Suprapubic skin (tissue), 4 donors: ENCODE data around the gene NTSR1. TPM values are rescaled to one million over a fixed set of nuclear protein-coding genes. Genes with fewer than 3 reads are reported as not detected.

Source experiments
- DNase-seq, 2 donors: peaks; one replicate each; pipeline ENCODE4 v3.0.0-alpha.2; 2019; ENCODE audit warnings: low spot score in 2 of 2
- H3K27ac ChIP-seq: fragments of 200-600 bp; sonication (generic); one replicate; pipeline ENCODE4 v1.5.1; 2019
- H3K27me3 ChIP-seq: fragments of 200-600 bp; sonication (generic); one replicate; pipeline ENCODE4 v1.5.1; 2019
- H3K36me3 ChIP-seq: fragments of 200-600 bp; sonication (generic); one replicate; pipeline ENCODE4 v1.5.1; 2019
- H3K4me1 ChIP-seq: fragments of 200-600 bp; sonication (generic); one replicate; pipeline ENCODE4 v1.5.1; 2019
- H3K4me3 ChIP-seq: fragments of 200-600 bp; sonication (generic); one replicate; pipeline ENCODE4 v1.5.1; 2019; ENCODE audit warnings: mild to moderate bottlenecking
- H3K9me3 ChIP-seq: fragments of 200-600 bp; sonication (generic); one replicate; pipeline ENCODE4 v1.5.1; 2019
- EP300 ChIP-seq: sonication (generic); formaldehyde crosslinking; IDR thresholded peaks from one replicate; pipeline ENCODE4 v1.6.1; 2017; ENCODE audit warnings: antibody characterized with exemption
- POLR2A ChIP-seq, 2 donors: fragments of 450-650 bp; IDR thresholded peaks; one replicate each; pipeline ENCODE4 v1.6.1; 2017; ENCODE audit warnings: antibody characterized with exemption in 2 of 2, mild to moderate bottlenecking in 2 of 2, moderate library complexity in 2 of 2
- POLR2AphosphoS5 ChIP-seq, 3 donors: sonication (generic); formaldehyde crosslinking; IDR thresholded peaks; one replicate each; pipeline ENCODE4 v1.6.1; 2017; ENCODE audit warnings: antibody characterized with exemption in 3 of 3
- WGBS: methylation state at CpG from one replicate; pipeline ENCODE4 v1.1.5; 2018; 5-methylcytosine and 5-hydroxymethylcytosine counted together
- total RNA-seq, 4 donors: library from RNA; depleted of rRNA; stranded (reverse); fragments of >200 nt; gene quantifications; one replicate each; pipeline ENCODE4 v1.1.0, GENCODE V29; 2016
- TF ChIP-seq, protein P1 (sequence below), 2 donors: fragments of 200-600 bp in 1 of 2; fragments of 450-650 bp in 1 of 2; sonication (generic) in 1 of 2; IDR thresholded peaks; one replicate each; pipeline ENCODE4 v1.5.1; 2016 to 2019; ENCODE audit warnings: antibody characterized with exemption in 2 of 2, mild to moderate bottlenecking in 1 of 2, moderate library complexity in 1 of 2

The NTSR1 gene
- total RNA-seq, 4 donors from 2014 or later = 0.16 to 0.55 TPM; not detected in 2

GRCh38 chr20:62802026-62802712 lies 93.5 kb downstream of the NTSR1 start:
- no peaks in the 10 kb centered on the region for H3K9me3 ChIP-seq
- no peak for TF ChIP-seq POLR2AphosphoS5 (IDR thresholded peaks at IDR 0.05)
- TF ChIP-seq EP300 = no peak
- no peak for TF ChIP-seq POLR2A (IDR thresholded peaks at IDR 0.05)
- TF ChIP-seq, protein P1, sequence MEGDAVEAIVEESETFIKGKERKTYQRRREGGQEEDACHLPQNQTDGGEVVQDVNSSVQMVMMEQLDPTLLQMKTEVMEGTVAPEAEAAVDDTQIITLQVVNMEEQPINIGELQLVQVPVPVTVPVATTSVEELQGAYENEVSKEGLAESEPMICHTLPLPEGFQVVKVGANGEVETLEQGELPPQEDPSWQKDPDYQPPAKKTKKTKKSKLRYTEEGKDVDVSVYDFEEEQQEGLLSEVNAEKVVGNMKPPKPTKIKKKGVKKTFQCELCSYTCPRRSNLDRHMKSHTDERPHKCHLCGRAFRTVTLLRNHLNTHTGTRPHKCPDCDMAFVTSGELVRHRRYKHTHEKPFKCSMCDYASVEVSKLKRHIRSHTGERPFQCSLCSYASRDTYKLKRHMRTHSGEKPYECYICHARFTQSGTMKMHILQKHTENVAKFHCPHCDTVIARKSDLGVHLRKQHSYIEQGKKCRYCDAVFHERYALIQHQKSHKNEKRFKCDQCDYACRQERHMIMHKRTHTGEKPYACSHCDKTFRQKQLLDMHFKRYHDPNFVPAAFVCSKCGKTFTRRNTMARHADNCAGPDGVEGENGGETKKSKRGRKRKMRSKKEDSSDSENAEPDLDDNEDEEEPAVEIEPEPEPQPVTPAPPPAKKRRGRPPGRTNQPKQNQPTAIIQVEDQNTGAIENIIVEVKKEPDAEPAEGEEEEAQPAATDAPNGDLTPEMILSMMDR (IDR thresholded peaks at IDR 0.05) = no peak
- peaks cover 38% of the 10 kb centered on the region for H3K4me1 ChIP-seq
- H3K36me3 ChIP-seq = peaks cover 40% of the 10 kb centered on the region
- H3K27ac ChIP-seq = no peak overlapping the region
- H3K4me3 ChIP-seq = no peak overlapping the region
- no peaks in the 10 kb centered on the region for H3K27me3 ChIP-seq
- DNase-seq = no peak
- WGBS = 81% methylated on average over 11 of the region's 22 CpGs

DNA sequence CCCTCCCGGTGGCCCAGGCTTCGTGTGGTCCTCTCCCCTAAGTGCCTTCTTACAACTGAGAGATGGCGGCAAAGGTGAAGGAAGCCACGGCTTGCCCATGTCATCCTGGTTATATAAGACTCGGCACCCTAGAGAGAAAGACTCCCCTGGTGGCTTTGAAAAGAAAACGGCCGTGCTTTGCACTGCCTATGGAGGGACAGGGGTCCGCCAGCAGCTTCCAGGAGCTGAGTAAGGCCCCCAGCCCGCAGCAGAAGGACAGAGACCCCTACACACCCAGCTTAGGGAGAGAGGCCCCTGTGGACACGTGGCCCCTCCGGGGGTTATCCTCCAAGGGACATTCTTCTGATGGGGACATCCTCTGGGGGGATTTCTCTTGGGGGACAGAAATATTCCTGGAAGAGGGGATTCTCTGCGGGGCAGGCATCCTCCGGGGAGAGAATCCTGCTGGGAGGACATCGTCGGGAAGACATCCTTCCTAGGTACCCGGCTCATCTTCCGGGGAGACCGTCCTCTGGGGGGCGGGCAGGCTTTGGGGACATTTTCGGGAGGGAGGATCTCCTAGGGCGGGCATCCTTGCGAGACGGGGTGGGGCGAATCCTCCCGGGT lies 95.5 kb downstream of the NTSR1 start:
- no peak for TF ChIP-seq EP300
- TF ChIP-seq, protein P1 (IDR thresholded peaks at IDR 0.05) = no peak
- TF ChIP-seq POLR2A (IDR thresholded peaks at IDR 0.05) = no peak
- TF ChIP-seq POLR2AphosphoS5 (IDR thresholded peaks at IDR 0.05) = no peak
- Histone ChIP-seq H3K27ac (peak overlapping the region; percentile 88), H3K27me3 (no peaks in the 10 kb centered on the region), H3K4me1 (peaks cover 42% of the 10 kb centered on the region), H3K9me3 (no peaks in the 10 kb centered on the region), H3K36me3 (peaks cover 37% of the 10 kb centered on the region), H3K4me3 (peak overlapping the region; percentile 100)
- DNase-seq = no peak
- 39% methylated on average over 12 of the region's 25 CpGs for WGBS

DNA sequence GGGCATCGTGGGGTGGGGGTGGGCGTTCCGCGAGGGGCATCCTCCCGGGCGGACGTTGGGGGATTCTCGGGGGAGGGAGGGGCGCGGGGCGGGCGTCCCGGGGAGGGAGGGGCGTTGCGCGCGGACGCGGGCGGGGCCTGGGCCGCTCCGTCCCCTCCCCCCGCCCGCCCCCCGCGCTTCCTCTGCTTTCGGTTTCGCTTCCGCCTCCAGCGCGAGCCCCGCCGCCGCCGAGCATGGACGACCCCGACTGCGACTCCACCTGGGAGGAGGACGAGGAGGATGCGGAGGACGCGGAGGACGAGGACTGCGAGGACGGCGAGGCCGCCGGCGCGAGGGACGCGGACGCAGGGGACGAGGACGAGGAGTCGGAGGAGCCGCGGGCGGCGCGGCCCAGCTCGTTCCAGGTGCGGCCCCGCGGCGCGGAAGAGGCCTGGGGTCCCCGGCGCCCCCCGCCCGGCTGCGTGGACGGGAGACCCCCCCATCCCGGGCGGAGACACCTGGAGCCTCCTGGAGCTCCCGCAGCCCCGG lies 96.1 kb downstream of the NTSR1 start, which contains the start of gene OGFR:
Gene OGFR, plus strand, starts transcription at position 209 of the 528 bp plus-strand sequence. Its CDS starts 25 bp downstream, at position 234.
- Histone ChIP-seq H3K27me3 (no peaks in the 10 kb centered on the region), H3K27ac (peak within 1 kb of the TSS; percentile 88), H3K36me3 (peaks cover 37% of the 10 kb centered on the region), H3K4me3 (peak within 1 kb of the TSS; percentile 100), H3K9me3 (no peaks in the 10 kb centered on the region), H3K4me1 (peaks cover 42% of the 10 kb centered on the region)
- TF ChIP-seq, protein P1 (IDR thresholded peaks at IDR 0.05) = no peak
- peak; percentile 21 to 56 (median 49) for TF ChIP-seq POLR2AphosphoS5 (IDR thresholded peaks at IDR 0.05)
- WGBS = 1% methylated on average over 17 of the region's 77 CpGs
- no peak for DNase-seq

DNA sequence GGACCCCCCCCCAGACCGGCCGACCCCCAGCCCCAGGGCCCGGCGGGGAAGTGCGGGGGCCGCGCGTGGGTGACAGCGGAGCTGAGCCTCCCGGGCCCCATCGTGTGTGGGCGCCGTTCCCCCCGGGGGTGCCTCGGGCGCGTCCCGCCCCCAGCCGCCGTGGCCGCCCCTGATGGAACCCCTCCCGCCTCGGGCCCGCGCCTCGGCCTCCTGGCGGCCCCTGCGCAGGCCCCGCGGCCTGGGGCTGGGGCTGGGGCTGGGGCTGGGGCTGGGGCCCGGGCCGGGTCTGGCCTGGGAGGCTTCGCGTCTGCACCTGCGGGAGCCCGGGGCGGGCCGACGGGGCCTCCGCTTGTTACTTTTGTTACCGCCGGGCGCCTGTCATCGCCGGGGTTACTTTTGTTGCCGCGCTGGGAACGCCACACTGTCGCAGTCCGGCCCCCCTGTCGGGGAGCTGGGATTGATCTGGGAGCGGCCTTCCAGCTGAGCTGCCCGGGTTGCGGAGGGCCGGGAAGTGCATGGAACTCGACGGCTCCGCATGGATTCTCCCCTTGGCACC lies 96.6 kb downstream of the NTSR1 start:
- H3K4me1 ChIP-seq = peaks cover 42% of the 10 kb centered on the region
- H3K9me3 ChIP-seq = no peaks in the 10 kb centered on the region
- DNase-seq = no peak
- H3K27ac ChIP-seq = peak overlapping the region; percentile 88
- H3K27me3 ChIP-seq = no peaks in the 10 kb centered on the region
- TF ChIP-seq, protein P1 (IDR thresholded peaks at IDR 0.05) = no peak
- no peak for TF ChIP-seq EP300
- no peak for TF ChIP-seq POLR2AphosphoS5 (IDR thresholded peaks at IDR 0.05)
- TF ChIP-seq POLR2A (IDR thresholded peaks at IDR 0.05) = no peak
- H3K4me3 ChIP-seq = peak overlapping the region; percentile 100
- 0% methylated on average over 1 of the region's 58 CpGs for WGBS
- peaks cover 37% of the 10 kb centered on the region for H3K36me3 ChIP-seq
